Measurements from ENCODE around the gene DCUN1D3.
"Not testable (repeated sequence)": the region's sequence is repeated elsewhere in the genome, so short reads cannot be mapped to it uniquely, and the experiment has no call there.

DCUN1D3 gene, protein sequence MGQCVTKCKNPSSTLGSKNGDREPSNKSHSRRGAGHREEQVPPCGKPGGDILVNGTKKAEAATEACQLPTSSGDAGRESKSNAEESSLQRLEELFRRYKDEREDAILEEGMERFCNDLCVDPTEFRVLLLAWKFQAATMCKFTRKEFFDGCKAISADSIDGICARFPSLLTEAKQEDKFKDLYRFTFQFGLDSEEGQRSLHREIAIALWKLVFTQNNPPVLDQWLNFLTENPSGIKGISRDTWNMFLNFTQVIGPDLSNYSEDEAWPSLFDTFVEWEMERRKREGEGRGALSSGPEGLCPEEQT

DNA sequence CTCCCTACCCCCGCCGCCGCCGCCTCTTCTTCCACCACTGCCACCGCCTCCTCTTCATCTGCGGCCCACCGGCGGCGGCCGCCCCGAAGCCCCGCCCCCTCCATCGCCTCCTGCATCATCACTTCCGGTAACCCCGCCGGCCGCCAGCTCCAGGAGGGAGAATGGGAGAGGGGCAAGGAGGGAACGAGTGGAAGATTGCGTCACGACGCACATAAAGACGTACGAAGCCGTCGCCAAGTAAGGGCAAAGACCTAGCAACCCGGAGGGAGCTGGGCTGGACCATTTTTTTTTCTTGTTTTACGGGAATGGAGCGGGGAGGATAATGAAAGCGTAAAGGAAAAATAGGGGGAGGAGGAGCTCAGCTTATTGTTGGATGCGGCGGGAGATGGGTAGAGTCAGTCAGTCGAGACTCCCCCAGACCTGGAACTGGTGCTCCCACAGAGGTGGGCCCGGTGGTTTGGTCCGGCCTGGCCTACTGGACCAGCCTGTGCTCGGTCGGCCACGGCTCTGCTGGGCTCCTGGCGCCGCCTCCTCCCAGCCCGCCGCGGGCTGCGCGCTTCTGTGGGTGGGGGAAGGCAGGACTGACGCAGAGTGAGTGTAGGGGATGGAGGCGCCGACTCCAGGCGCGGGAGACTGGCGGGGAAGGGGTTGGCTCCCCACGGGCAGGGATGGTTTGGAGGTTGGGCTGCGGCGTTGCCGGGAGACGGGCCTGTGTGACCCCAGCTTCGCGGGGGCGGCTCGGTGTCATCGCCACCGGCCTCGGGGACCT is at the start of gene DCUN1D3, which contains the start of gene LYRM1:
Gene DCUN1D3, minus strand, starts transcription at position 60 of the 769 bp plus-strand sequence. CDS start 37,820 bp downstream, outside the sequence.
Gene LYRM1, plus strand, starts transcription at position 473 of the 769 bp plus-strand sequence. CDS start 14,785 bp downstream, outside the sequence.
- DNase-seq, result peak; percentile 80

DNA sequence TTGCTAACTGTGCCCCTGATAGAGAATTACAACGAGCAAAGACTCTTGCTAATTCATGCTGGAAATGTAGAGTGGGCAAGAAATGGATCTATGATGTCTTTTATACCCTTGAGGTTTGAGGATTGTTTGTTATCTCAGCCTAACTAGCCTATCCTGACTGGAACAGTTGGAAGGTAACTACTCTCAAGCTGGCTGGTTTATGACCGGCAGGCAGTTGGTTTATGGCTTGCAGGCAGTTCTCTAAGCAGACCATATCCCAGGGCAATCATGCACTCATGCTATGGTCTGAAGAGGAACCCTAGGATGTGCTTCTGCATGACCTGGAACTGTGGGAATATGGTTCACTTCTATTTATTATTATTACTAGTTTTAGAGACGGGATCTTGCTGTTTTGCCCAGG is 49.5 kb upstream of the DCUN1D3 start:
- no peak for DNase-seq

DNA sequence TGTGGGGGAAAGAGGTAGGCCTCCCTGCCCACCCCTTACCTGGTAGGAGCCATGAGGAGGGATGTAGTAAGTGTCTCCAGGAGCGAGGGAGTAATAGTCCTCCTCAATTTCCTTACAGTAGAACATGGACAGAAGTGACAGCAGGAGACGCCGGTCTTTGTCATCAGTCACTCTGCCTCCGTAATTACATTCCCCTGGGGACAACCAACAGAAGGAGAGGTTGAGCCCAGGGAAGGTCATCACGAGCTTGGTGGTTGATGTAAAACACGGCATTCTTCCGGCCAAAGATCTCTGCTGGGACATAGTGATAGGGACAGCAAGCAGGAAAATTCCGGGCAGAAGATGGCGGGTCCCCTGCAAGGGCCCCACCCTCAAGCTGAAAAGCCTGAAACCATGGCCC is 48.3 kb upstream of the DCUN1D3 start:
- no peak for DNase-seq

DNA sequence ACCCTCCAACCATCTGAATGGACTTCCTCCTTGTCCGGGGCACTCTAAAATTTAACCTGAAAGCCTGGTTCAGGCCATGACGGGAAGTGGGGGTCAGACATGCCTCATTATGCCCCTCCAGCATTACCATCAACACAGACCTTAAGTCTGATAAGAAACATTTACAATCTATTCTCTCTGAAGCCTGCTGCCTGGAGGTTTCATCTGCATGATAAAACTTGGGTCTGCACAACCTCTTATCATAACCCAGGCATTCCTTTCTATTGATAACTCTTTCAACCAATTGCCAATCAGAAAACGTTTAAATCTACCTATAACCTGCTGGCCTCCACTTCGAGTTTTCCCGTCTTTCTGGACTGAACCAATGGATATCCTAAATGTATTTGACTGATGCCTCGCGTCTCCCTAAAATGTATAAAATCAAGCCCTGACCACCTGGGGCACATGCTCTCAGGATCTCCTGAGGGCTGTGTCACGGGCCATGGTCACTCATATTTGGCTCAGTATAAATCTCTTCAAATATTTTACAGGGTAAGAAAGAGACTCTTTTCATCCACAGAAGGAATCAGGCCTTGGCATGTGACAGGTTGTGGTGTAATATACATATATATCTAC is 46.0 kb upstream of the DCUN1D3 start:
- DNase-seq, result no peak

DNA sequence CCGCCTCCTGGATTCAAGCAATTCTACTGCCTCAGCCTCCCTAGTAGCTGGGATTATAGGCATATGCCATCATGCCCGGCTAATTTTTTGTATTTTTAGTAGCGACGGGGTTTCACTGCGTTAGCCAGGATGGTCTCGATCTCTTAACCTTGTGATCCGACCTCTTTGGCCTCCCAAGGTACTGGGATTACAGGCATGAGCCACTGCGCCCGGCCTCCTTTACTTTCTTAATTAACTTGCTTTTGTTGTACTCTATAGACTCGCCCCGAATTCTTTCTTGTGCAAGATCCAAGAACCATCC is 45.4 kb upstream of the DCUN1D3 start:
- DNase-seq, result not testable (repeated sequence)

DNA sequence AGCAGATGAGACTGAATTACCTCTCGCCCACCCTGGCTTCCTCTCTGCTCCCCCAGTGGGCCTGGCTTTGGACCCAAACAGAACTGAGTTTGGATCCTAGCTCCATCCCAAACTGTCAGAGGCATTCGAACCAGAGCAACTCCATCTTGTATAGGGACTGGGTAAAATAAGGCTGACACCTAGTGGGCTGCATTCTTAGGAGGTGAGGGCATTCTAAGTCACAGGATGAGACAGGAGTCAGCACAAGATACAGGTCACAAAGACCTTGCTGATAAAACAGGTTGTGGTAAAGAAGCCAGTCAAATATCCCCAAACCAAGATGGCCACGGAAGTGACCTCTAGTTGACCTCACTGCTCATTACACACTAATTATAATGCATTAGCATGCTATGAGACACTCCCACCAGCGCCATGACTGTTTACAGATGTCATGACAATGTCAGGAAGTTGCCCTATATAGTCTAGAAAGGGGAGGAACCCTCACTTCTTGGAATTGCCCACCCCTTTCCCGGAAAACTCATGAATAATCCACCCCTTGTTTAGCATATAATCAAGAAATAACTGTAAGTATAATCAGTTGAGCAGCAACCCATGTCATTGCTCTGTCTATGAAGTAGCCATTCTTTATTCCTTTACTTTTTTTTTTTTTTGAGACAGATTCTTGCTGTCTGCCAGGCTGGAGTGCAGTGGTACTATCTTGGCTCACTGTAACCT is 44.9 kb upstream of the DCUN1D3 start:
- peak; percentile 1 for DNase-seq

DNA sequence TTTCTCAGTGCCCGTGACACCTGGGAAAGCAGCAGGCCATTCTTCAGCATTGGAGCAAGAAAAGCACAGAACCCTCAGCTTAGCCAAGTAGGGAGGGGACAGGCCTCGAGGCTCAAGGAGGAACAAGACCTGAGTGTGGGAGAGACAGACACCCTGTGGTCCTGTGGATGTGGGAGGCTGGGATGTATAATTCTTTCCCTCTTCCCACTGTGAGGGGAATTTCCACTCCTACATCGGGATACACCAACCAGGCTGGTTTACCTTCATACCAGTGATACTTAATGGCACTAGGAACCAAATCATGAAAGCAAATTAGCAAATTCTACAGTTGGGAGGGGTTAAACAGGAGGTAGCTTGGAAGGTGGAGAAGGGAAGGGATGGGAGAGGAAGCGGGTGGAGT is 42.1 kb upstream of the DCUN1D3 start:
- no peak for DNase-seq

DNA sequence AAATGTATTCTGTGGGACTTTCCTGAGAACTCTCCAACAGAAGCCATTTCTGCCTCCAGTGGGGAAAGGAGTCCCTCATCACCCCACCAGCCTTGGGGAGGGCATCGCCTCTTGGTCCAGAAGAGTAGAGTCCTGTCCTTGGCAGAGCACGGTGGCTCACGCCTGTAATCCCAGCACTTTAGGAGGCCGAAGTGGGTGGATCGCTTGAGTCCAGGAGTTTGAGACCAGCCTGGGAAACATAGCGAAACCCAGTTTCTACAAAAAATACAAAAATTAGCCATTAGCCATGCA is 41.4 kb upstream of the DCUN1D3 start:
- DNase-seq, result no peak

DNA sequence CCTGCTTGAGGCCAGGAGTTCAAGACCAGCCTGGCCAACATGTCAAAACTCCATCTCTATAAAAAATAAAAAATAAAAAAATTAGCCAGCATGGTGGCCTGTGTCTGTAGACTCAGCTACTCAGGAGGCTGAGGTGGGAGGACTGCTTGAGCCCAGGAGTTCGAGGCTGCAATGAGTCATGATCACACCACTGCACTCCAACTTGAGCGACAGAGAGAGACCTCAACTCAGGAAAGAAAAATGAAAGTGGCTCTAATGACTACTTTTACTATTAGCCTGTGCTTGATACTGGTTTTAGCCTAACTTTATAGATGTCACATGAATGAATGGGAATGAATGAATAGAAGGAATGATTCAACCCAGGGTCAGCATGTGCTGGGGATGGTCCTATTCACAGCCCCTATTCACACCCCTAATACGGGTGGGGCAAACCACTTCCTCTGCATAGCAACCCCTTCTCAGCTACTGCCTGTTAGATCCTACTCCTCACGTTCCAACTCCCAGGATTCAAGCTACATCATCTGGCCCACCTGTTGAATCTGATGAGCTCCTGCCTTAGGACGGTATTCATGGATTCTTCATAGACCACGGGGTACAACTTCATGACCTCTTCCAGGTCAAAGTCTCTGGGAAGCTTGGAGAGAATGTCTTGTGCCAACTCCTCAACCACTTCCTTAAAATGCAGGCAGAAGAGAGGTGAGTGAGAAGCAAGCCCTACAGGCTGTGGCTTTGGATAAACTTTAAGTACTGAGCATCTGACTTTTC is 40.9 kb upstream of the DCUN1D3 start:
- no peak for DNase-seq

DNA sequence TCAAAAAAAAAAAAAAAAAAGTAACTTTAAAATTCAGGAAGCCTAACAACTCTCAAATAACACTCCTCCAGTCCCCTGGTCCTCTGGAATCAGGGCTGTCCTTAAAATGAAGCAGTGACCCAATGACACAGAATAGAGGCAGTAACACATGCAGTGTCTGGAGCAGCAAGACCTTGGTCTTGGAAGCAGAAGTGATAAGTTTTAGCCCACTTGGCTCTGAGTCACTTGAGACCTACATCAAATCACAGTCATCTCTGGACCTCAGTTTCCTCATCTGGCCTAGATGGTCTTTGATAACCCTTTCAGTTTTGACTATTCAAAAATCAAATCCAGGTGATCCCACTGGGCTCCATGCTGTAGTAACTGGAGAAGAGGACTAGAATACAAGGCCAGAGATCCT is 39.5 kb upstream of the DCUN1D3 start:
- DNase-seq, result no peak

DNA sequence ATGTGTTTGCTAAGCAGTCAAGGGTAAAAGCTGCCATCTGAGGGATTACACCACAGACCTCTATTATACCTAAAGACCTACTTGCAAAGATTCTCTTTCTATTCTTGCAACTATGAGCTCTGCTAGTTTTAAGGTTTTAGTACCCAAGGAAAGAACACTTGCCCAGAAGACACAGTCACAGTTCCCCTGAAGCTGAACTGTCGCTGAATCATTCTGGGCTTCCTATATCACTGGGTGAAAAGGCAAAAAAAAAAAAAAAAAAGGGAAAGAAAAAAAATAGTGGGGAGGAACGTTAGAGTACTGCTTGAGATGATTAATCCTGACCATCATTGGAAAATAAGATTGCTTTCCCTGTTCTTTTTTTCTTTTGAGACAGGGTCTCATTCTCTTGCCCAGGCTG is 38.3 kb upstream of the DCUN1D3 start:
- DNase-seq, result no peak

DNA sequence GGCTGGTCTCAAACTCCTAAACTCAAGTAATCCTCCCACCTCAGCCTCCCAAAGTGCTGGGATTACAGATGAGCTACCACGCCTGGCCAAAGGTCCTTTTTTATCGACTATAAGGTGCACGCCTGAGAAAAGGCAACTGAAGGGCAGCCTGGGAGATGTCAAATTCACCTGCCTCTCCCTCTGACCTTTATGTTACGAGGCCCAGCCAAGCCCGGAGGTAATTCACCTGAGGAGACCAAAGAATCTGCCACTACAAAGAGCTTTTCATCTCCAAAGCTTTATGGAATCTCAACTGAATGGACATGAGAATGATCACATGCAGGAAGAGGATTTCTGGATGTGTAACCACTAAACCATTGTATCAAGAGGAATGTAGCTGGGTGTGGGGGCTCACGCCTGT is 37.6 kb upstream of the DCUN1D3 start:
- no peak for DNase-seq

DNA sequence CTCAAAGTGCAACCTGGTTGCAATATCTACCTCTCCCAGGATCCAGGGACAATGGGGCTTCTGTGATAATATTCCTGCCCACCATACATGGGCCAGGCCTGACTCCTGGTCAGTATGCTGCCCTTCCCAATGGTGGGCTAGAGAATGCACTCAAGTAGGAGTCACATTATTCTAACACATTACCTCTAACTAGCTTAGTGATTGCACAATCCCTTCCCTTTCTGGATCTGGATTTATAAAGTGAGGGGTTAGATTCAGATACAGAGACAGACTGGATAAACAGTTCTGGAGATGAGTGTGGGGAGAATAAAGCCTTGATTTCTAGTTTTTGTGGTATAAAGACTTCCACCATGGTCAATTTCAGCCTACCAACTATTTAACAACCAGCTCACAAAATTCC is 33.4 kb upstream of the DCUN1D3 start:
- DNase-seq, result no peak

DNA sequence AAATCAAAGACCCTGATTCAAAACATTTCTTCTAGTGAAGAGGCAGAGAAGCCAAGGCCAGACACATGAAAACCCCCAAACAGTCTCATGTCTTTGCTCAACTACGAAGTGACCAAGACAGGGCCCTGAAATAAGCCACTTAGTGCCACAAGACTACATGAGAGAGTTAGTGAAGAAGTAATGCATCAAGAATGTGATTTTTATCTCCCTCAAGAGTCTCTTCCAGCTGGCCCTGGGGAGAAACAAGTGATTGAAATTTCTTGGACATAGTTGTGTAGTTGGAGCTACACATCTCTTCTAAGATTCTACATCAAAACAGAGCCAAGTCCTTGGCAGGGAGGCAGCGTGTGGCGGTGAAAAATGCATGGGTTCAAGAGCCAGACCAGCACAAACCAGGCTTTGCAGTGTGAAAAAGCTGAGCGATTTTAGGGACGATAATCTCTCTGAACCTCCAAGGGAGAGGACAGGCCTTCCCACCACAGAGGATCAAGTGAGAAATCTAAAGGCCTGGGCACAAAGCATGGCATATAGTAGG is 31.0 kb upstream of the DCUN1D3 start:
- no peak for DNase-seq

DNA sequence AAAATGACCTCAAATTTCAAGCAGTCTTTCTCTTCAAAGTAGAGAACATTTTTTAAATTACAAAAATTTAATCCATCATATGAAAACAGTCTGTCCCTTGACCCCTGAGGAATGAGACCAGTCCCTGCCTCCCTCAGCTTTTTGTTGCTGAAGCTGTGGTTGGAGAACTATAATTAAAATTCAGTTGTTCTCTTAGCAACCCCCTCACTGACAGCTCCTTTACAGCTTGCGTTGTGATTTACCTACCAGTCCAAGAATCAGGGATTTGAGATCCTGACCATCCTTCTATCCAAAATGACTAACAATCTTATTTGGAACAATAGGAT is 30.2 kb upstream of the DCUN1D3 start:
- DNase-seq, result no peak

DNA sequence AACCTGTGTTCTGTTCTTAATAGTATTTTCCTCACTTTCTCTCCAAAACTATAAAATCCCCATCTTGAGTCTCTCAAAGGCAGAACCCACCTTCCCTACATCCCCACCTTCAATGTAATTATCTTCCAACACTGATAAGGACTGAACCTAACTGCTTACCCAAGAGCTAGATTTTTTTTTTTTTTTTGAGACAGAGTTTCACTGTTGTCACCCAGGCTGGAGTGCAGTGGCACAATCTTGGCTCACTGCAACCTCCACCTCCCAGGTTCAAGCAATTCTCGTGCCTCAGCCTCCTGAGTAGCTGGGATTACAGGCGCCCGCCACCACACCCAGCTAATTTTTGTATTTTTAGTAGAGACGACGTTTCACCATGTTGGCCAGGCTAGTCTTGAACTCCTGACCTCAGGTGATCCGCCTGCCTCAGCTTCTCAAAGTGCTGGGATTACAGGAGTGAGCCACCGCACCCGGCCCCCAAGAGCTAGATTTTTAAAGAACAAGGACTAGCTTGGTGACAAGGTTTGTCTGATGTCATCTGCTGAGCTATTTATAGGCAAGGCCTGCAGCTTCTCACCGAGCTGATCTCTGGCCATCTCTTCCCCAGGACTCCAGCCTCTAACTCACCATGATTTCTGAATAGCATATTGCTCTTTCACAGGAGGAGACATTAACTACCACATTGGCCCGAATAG is 29.7 kb upstream of the DCUN1D3 start:
- DNase-seq, result not testable (repeated sequence)

DNA sequence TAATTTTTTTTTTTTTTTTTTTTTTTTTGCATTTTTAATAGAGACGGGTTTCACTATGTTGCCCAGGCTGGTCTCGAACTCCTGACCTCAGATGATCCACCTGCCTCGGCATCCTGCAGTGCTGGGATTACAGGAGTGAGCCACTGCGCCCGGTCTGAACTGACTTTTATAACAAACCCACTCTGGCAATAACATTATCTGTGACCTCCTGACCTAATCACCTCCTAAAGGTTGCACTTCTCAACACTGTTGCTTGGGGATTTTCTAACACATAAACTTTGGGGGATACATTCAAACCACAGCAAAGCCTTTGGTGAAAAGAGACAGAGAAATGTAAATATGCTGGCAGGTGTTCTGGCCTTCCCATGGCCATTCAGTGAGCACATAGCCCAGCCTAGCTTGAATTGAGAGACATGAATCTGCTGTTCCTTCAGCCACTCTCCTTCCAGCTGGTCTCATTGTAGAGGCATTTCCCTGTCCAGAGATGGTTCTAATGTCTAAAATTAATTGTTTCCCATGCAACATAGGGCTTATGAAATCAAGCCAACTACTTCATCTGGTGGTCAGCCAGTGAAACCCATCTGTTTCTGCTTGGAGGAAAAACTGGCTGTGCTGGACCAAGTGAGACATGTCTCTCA is 28.7 kb upstream of the DCUN1D3 start:
- no peak for DNase-seq

DNA sequence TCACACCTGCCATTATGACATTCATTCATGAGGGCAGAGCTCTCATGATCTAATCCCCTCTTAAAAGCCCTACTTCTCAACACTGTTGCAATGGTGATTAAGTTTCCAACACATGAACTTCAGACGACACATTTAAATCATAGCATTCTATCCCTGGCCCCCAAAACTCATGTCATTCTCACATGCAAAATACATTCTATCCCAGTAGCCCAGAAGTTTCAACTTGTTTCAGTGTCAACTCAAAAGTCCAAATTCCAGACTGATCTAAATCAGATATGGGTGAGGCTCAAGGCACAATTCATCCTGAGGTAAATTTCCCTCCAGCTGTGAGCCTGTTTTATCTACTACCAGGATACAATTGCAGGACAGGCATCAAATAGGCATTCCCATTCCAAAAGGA is 25.6 kb upstream of the DCUN1D3 start:
- DNase-seq, result no peak

DNA sequence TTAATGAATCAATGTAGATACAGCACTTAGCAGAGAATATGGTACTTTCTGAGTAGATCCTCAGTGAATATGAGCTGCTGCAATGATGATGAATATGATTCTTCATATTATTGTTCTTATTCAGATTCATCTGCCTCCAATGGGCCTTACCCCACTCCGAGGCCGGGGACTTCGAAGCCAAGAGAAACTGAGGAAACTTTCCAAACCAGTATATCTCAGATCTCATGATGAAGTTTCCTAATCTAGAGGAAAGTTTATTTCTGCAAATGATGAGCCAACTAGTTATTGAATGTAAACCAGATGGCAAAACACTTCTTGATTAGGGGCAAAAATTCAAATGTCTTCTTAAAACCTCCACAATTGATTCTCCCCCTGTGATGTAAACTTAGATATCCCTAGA is 23.7 kb upstream of the DCUN1D3 start:
- no peak for DNase-seq

DNA sequence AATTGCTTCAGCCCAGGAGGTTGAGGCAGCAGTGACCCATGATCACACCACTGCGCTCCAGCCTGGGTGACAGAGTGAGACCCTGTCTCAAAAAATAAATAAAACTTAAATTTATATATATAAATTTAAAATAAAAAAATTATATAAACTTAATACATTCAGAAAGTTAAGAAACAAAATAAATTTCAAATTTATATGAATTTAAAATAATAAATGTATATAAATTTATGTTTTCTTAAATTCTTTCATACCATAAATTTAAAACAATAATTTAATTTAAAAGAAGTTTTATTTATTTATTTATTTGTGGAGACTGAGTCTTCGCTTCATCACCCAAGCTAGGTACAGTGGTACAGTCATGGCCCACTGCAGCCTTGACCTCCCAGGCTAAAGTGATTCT is 20.6 kb upstream of the DCUN1D3 start:
- DNase-seq, result no peak

DNA sequence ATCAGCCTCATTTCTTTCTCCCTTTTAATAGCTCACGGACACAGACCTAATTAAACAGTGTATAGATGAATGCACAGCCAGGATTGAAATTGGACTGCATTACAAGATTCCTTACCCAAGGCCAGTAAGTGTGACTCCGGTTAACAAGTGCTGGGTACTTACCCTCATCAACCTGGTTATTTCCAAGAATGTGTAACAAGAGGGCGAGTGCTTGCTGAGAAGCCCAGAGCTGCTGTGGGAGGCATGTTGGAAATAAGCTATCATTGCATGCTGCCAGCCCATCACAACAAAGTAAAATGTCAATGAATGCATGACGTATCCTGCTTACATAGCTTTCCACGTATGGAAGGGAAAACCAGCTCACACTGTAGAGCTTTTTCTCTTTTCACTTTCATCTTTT is 19.9 kb upstream of the DCUN1D3 start:
- DNase-seq, result no peak

Measured in activated CD4-positive, alpha-beta T cell treated with anti-CD3 and anti-CD28 coated beads, Interleukin-2, amount 50 U/mL, for 1 hour (primary cell).